Measurements from ENCODE around the gene NMRAL1. TPM values are rescaled to one million over a fixed set of nuclear protein-coding genes. Genes with fewer than 3 reads are reported as not detected.

The NMRAL1 gene
- total and polyA plus RNA-seq, 10 of the 15 experiments (the other 5 are each of a cell fraction or from before 2014, with no cell fraction given) = 4.8 to 102 (median 62.5) TPM

DNA sequence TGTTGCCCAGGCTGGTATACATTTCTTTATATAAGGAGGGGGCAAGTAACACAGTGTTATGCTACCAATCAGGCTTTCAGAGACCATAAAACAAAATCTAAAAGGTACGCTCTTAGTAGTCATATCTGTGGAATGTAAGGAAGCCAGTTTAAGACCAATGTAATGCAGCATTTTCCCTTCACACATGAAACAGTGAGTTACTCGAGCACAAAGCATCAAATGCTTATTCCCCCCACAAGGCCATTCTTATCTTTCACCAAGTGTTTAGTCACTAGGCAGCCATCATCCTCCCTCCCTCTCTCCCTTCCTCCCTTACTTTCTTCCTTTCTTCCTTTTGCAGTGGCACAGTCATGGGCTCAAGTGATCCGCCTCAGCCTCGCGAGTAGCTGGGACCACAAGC, 14.6 kb upstream of the NMRAL1 start:
- Histone ChIP-seq H3K27me3 (replicated peaks in 1 of 2; ENCODE audit: control insufficient read depth in 2 of 2, insufficient read depth in 2 of 2, low read length in 1 of 2) (no peaks in the 10 kb centered on the region), H4K20me1 (ENCODE audit: control insufficient read depth, insufficient read depth) (no peaks in the 10 kb centered on the region), H3K36me3 (ENCODE audit: control insufficient read depth in 2 of 2, insufficient read depth in 2 of 2, low read length in 1 of 2) (peaks cover 3 to 14% of the 10 kb centered on the region in 2 experiments), H3K4me3 (no peak overlapping the region), H3K4me1 (ENCODE audit: control insufficient read depth, insufficient read depth, low read length) (no peaks in the 10 kb centered on the region), H3K9me3 (replicated peaks; ENCODE audit: control insufficient read depth, insufficient read depth, low read length) (no peaks in the 10 kb centered on the region), H2AFZ (ENCODE audit: control insufficient read depth, low read depth, low read length) (no peak overlapping the region), H3K27ac (ENCODE audit: control insufficient read depth, insufficient read depth) (no peak overlapping the region), H3K4me2 (ENCODE audit: control insufficient read depth, insufficient read depth) (no peak overlapping the region), H3K79me2 (ENCODE audit: control insufficient read depth, insufficient read depth, low read length) (no peaks in the 10 kb centered on the region; the same call in 1 of the 2 replicates), H3K9ac (ENCODE audit: control insufficient read depth, insufficient read depth, low read length) (no peak overlapping the region)
- intact Hi-C loops (cut with micrococcal nuclease; ENCODE audit: unreplicated experiment) = no loop called here
- WGBS (ENCODE audit: insufficient coverage, insufficient replicate concordance, low lambda C conversion rate, missing lambda C conversion rate) = 96% methylated on average over 5 of the region's 5 CpGs
- in situ Hi-C loops (cut with MboI) = no loop called here
- TF ChIP-seq GABPA (IDR thresholded peaks at IDR 0.05; ENCODE audit: low read depth) (no peak), NFXL1 (IDR thresholded peaks at IDR 0.05; ENCODE audit: borderline replicate concordance) (no peak), IKZF2 (IDR thresholded peaks at IDR 0.05) (no peak), EP300 (IDR thresholded peaks at IDR 0.05; ENCODE audit: borderline replicate concordance in 1 of 2, control insufficient read depth in 1 of 2, low read depth in 2 of 2, low read length in 2 of 2) (no peak), SIN3A (IDR thresholded peaks at IDR 0.05; ENCODE audit: low read depth, low read length) (no peak), E2F4 (IDR thresholded peaks at IDR 0.05; ENCODE audit: low read depth, low read length) (no peak), SP1 (IDR thresholded peaks at IDR 0.05; ENCODE audit: low read depth, low read length) (no peak), ZZZ3 (IDR thresholded peaks at IDR 0.05; ENCODE audit: control insufficient read depth, insufficient read length, low read depth) (no peak), POLR2A (IDR thresholded peaks at IDR 0.05; ENCODE audit: low read depth, low read length) (no peak), ZNF217 (IDR thresholded peaks at IDR 0.05) (no peak), MTA2 (IDR thresholded peaks at IDR 0.05; ENCODE audit: low read depth) (no peak), ZNF592 (IDR thresholded peaks at IDR 0.05) (no peak), CBX3 (IDR thresholded peaks at IDR 0.05; ENCODE audit: borderline replicate concordance, low read depth) (no peak), CREM (IDR thresholded peaks at IDR 0.05; ENCODE audit: low read depth) (no peak), ZNF24 (IDR thresholded peaks at IDR 0.05) (no peak)
- TF ChIP-seq, protein P1, sequence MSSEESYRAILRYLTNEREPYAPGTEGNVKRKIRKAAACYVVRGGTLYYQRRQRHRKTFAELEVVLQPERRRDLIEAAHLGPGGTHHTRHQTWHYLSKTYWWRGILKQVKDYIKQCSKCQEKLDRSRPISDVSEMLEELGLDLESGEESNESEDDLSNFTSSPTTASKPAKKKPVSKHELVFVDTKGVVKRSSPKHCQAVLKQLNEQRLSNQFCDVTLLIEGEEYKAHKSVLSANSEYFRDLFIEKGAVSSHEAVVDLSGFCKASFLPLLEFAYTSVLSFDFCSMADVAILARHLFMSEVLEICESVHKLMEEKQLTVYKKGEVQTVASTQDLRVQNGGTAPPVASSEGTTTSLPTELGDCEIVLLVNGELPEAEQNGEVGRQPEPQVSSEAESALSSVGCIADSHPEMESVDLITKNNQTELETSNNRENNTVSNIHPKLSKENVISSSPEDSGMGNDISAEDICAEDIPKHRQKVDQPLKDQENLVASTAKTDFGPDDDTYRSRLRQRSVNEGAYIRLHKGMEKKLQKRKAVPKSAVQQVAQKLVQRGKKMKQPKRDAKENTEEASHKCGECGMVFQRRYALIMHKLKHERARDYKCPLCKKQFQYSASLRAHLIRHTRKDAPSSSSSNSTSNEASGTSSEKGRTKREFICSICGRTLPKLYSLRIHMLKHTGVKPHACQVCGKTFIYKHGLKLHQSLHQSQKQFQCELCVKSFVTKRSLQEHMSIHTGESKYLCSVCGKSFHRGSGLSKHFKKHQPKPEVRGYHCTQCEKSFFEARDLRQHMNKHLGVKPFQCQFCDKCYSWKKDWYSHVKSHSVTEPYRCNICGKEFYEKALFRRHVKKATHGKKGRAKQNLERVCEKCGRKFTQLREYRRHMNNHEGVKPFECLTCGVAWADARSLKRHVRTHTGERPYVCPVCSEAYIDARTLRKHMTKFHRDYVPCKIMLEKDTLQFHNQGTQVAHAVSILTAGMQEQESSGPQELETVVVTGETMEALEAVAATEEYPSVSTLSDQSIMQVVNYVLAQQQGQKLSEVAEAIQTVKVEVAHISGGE (CRISPR knock-in tag; IDR thresholded peaks at IDR 0.05) = no peak
- ChIA-PET RAD21 (ENCODE audit: unreplicated experiment) (no interaction called here), SMC1A (ENCODE audit: uncharacterized antibody, unreplicated experiment) (interaction anchor here (0.9 kb wide), 1 partner anchor 48 kb away, joined by 3 read pairs; no protein-coding TSS in a partner anchor), POLR2A (interaction anchor here (0.7 to 1.1 kb wide), 2 partner anchors 12 to 30 kb away, joined by 3 to 4 read pairs; no protein-coding TSS in a partner anchor), CTCF (interaction anchor here (1.9 to 2.2 kb wide), 2 partner anchors 17 to 18 kb away, joined by 4 to 9 read pairs; no protein-coding TSS in a partner anchor)
- BruUV-seq (replicated peaks) = no TSS peak
- DNase-seq (ENCODE audit: low read depth, low spot score) (no peak), FAIRE-seq (no peak), ATAC-seq (no peak)

Measured in GM12878 (cell line).